GM13976 (cell line): Measurements from ENCODE around the gene ASB16.

ENCODE experiments used
- DNase-seq: peaks from one replicate; pipeline ENCODE4 v3.0.0; 2012; ENCODE audit warnings: low spot score
- in situ Hi-C: fragments of 300-500 bp; cut with MboI; formaldehyde crosslinking; loops from one replicate; pipeline ENCODE4 v1.12.0; 2022; ENCODE audit warnings: low sequenced_read_pairs, mixed read lengths, inconsistent platforms; ENCODE audit not compliant: unreplicated experiment
- TF ChIP-seq, protein P1 (sequence below): IDR thresholded peaks from 2 replicates; pipeline ENCODE4 v1.5.1; 2012; ENCODE audit warnings: borderline replicate concordance, mild to moderate bottlenecking; ENCODE audit not compliant: insufficient read depth; ENCODE audit errors: extremely low read depth, missing control alignments, control extremely low read depth

The ASB16 gene

DNA sequence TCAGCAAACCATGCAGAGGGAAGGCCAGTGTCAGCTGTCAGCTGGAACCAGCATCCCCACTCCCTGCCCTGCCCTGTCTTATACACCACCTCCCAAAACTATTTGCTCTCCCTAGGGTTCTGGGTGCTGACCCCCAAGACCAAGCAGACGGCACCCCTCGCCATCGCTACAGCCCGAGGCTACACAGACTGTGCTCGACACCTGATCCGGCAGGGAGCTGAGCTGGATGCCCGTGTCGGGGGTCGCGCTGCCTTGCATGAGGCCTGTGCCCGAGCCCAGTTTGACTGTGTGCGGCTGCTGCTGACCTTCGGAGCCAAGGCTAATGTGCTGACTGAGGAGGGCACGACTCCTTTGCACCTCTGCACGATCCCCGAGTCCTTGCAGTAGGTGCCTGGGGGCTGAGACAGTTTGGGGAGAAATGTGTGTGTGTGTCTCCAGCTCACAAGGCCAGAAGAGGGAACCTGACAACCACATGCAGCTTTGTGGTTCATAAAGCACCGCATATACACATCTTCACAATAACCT is 1.5 kb downstream of the ASB16 start:
- in situ Hi-C loops: loop anchor here (25.0 kb wide), 1 partner anchor 235 kb away; the partner anchor contains the start of gene PPY
- DNase-seq: no peak

DNA sequence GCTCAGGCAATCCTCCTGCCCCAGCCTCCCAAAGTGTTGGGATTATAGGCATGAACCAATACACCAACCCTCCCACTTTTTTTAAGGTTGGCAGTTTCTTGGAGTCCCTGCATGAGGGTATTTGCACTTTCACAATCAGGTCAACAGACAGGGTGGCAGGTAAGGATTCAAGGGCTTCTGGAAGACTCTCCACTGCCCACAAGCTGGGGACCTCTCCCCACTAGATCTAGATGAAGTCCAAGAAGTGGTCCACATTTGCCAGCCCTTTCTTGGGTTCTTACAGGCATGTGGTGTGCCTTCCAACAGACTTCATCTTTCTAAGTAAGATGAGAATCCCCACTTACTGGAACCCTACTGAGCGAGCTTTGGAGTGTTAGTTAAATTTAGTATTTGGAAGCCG is 3.9 kb downstream of the ASB16 start:
- no peak for DNase-seq
- in situ Hi-C loops: loop anchor here (25.0 kb wide), 1 partner anchor 237 kb away; the partner anchor contains the start of gene PPY
- TF ChIP-seq, protein P1, sequence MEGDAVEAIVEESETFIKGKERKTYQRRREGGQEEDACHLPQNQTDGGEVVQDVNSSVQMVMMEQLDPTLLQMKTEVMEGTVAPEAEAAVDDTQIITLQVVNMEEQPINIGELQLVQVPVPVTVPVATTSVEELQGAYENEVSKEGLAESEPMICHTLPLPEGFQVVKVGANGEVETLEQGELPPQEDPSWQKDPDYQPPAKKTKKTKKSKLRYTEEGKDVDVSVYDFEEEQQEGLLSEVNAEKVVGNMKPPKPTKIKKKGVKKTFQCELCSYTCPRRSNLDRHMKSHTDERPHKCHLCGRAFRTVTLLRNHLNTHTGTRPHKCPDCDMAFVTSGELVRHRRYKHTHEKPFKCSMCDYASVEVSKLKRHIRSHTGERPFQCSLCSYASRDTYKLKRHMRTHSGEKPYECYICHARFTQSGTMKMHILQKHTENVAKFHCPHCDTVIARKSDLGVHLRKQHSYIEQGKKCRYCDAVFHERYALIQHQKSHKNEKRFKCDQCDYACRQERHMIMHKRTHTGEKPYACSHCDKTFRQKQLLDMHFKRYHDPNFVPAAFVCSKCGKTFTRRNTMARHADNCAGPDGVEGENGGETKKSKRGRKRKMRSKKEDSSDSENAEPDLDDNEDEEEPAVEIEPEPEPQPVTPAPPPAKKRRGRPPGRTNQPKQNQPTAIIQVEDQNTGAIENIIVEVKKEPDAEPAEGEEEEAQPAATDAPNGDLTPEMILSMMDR: no peak

More for the DNA sequence above, 1.5 kb downstream of the ASB16 start:
- TF ChIP-seq, protein P1: no peak

DNA sequence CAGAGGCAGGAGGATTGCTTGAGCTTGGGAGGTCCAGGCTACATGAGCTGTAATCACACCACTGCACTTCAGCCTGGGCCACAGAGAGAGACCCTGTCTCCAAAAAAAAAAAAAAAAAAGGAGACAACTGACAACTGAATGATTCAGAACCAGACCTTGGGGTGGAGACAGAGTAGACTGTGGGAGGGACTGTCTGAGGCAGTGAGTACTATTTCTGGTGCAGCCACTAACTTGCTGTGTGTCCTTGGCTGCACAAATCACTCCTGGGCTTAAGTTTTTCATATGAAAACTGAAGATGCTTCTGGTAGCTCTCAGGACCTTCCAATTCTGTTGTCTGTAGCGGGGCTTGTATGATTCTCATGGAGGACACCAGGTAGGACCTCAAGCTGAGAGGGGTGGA is 5.8 kb downstream of the ASB16 start:
- in situ Hi-C loops: no loop called here
- DNase-seq: no peak
- TF ChIP-seq, protein P1: no peak

DNA sequence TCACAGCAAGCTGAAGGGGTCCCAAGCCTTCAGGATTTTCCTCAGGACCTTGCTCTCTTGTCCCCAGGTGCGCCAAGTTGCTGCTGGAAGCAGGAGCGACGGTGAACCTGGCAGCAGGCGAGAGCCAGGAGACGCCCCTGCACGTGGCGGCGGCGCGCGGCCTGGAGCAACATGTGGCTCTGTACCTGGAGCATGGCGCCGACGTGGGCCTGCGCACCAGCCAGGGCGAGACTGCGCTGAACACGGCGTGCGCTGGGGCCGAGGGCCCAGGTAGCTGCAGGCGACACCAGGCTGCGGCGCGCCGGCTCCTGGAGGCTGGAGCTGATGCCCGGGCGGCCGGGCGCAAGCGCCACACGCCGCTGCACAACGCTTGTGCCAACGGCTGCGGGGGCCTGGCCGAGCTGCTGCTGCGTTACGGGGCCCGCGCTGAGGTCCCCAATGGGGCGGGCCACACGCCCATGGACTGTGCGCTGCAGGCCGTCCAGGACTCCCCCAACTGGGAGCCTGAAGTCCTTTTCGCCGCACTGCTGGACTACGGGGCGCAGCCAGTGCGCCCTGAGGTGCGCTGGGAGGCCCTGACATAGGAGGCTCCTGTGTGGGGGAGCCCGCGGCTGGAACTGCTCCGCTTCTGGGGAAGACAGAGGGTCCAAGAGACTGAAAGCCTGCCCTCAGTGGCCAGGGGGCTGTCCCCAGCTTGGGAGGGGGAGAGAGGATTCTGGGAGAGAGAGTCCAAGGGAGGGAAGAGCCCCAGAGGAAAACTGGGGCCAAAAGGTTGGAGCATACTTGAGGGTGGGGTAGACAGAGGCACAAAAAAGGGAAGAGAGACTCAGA is 6.4 kb downstream of the ASB16 start:
- in situ Hi-C loops: no loop called here
- TF ChIP-seq, protein P1: no peak

DNA sequence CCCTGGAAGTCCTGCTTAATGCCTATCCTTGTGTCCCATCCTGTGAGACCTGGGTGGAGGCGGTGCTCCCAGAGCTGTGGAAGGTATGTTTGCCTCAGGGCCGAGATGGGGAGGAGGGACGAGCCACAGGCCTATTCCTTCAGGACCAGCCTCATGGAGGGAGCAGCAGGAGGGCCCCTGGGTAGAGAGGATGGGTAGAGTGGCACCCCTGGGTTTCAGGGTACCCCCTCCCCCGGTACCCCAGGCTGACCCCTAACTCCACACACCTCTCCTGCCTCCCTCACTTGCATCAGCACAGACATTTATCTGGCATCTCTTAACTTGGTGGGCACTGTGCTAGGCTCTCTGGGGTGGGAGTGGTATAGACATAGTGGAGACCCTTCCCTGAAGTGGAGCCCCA is 7.1 kb downstream of the ASB16 start:
- DNase-seq: no peak
- in situ Hi-C loops: no loop called here
- TF ChIP-seq, protein P1: no peak

More for the DNA sequence above, 6.4 kb downstream of the ASB16 start:
- DNase-seq: no peak

DNA sequence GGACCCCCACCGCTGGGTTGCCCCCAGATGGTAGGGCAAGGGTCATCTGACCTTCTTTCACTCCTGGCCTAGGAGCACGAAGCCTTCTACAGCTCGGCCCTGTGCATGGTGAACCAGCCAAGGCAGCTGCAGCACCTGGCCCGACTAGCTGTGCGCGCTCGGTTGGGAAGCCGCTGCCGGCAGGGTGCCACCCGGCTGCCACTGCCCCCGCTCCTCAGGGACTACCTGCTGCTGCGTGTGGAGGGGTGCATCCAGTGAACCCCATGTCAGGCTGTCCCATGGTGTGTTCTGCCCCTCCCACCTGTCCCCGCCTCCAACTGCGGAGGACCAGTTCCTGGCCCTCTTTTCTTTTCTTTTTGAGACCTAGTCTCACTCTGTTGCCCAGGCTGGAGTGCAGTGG is 7.6 kb downstream of the ASB16 start:
- in situ Hi-C loops: no loop called here
- TF ChIP-seq, protein P1: no peak
- no peak for DNase-seq
